Stimulated activated CD4-positive, alpha-beta T cell treated with anti-CD3 and anti-CD28 coated beads, Interleukin-15, amount 100 ng/mL, for 48 hours (primary cell): ENCODE results near the gene SATB2.

ENCODE experiments used
- DNase-seq, 2 donors: peaks; one replicate each; pipeline ENCODE4 v3.0.0-alpha.2; 2020; ENCODE audit warnings: low read depth in 2 of 2

SATB2 gene

GRCh38 chr2:199405241-199405640, 52.5 kb downstream of the SATB2 start:
- no peak for DNase-seq

- no peak for DNase-seq
Measured at GRCh38 chr2:199404841-199405240, 52.9 kb downstream of the SATB2 start.

- DNase-seq, result no peak
Measured at GRCh38 chr2:199395311-199395710, 62.4 kb downstream of the SATB2 start.

- DNase-seq, result no peak
Measured at GRCh38 chr2:199392363-199392762, 65.4 kb downstream of the SATB2 start.

- no peak for DNase-seq
Measured at GRCh38 chr2:199388728-199389268, 68.9 kb downstream of the SATB2 start.

- no peak for DNase-seq
Measured at GRCh38 chr2:199384043-199384442, 73.7 kb downstream of the SATB2 start.

GRCh38 chr2:199383021-199383420, 74.7 kb downstream of the SATB2 start:
- DNase-seq, result no peak

GRCh38 chr2:199382091-199382490, 75.6 kb downstream of the SATB2 start:
- no peak for DNase-seq

GRCh38 chr2:199381531-199381930, 76.2 kb downstream of the SATB2 start:
- DNase-seq, result no peak

- no peak for DNase-seq
Measured at GRCh38 chr2:199378948-199379650, 78.6 kb downstream of the SATB2 start.

- no peak for DNase-seq
Measured at GRCh38 chr2:199370150-199370780, 87.5 kb downstream of the SATB2 start.

- no peak for DNase-seq
Measured at GRCh38 chr2:199366406-199366805, 91.3 kb downstream of the SATB2 start.

- no peak for DNase-seq
Measured at GRCh38 chr2:199364153-199364552, 93.6 kb downstream of the SATB2 start.

GRCh38 chr2:199356412-199356811, 101.3 kb downstream of the SATB2 start:
- DNase-seq, result no peak

- DNase-seq, result no peak
Measured at GRCh38 chr2:199348871-199349270, 108.9 kb downstream of the SATB2 start.

GRCh38 chr2:199344012-199344411, 113.7 kb downstream of the SATB2 start:
- DNase-seq, result no peak

GRCh38 chr2:199342334-199342733, 115.4 kb downstream of the SATB2 start:
- no peak for DNase-seq

- DNase-seq, result no peak
Measured at GRCh38 chr2:199341123-199341522, 116.6 kb downstream of the SATB2 start.

GRCh38 chr2:199339891-199340605, 117.7 kb downstream of the SATB2 start:
- no peak for DNase-seq

GRCh38 chr2:199336546-199336945, 121.2 kb downstream of the SATB2 start:
- no peak for DNase-seq

- no peak for DNase-seq
Measured at GRCh38 chr2:199335502-199335901, 122.2 kb downstream of the SATB2 start.

- no peak for DNase-seq
Measured at GRCh38 chr2:199329466-199329865, 128.3 kb downstream of the SATB2 start.

GRCh38 chr2:199329031-199329430, 128.7 kb downstream of the SATB2 start:
- no peak for DNase-seq
